HL-60/S4 (cell line): Measurements from ENCODE around the gene SRD5A1.
"Not testable (repeated sequence)": the region's sequence is repeated elsewhere in the genome, so short reads cannot be mapped to it uniquely, and the experiment has no call there.

ENCODE experiments used
- in situ Hi-C: fragments of 300-500 bp; cut with MboI; formaldehyde crosslinking; loops from 2 replicates; pipeline ENCODE4 v1.14.3; 2022; ENCODE audit warnings: low sequenced_read_pairs

Gene SRD5A1

DNA sequence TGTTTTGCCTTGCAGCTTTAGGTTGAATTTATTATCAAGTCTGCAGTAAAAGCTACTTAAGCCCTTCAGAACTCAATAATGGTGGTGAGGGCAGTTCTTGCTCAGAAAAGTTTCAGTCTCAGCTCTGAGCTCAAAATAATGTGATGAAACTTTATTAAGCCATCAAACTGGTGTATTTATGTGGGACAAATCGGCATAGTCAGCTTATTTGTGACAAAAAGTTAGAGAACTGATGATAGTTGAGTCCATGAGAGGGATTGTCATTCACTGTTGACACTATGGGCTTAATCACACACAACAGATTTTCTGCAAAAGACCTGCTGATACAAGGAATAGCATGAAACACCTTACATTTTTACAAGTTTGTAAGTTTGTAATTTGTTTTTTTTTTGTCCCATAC lies 9.4 kb downstream of the SRD5A1 start:
- in situ Hi-C loops = no loop called here

DNA sequence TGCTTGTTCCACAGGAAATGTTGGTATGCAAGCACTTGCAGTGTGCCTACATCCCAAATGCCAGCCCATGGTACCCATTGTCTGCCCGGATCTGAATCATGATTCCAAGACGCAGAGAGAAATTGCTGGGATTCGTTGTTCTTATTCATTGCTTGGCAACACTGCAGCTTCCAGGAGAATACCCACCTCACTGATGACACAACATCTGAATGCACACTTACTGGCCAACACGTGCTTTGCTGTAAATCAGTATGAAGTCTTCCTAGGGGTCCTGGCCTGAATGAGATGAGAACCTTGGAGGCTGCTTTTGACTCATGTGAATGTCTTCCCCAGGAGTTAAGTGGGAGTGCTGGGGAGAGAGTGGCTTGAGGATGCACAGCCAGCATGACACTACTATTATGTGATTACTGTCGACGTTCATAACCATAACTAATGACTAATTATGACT lies 11.6 kb downstream of the SRD5A1 start:
- in situ Hi-C loops = no loop called here

DNA sequence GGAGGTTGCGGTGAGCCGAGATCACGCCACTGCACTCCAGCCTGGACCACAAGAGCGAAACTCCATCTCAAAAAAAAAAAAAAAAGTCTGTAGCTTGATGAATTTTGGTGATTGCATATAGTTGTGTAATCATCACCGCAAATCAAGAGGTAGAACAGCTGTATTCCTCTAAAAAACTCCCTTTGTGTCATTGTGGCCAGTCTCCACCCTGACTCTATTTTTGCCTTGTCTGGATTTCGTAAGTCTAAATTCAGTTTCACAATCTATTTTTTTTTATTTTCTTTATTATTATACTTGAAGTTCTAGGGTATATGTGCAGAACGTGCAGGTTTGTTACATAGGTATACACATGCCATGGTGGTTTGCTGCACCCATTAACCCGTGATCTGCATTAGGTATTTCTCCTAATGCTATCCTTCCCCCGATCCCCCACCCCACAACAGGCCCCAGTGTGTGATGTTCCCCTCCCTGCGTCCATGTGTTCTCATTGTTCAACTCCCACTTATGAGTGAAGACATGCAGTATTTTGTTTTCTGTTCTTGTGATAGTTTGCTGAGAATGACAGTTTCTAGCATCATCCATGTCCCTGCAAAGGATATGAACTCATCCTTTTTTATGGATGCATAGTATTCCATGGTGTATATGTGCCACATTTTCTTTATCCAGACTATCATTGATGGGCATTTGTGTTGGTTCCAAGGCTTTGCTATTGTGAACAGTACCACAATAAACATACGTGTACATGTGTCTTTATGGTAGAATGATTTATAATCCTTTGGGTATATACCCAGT lies 12.5 kb downstream of the SRD5A1 start:
- in situ Hi-C loops = not testable (repeated sequence)

DNA sequence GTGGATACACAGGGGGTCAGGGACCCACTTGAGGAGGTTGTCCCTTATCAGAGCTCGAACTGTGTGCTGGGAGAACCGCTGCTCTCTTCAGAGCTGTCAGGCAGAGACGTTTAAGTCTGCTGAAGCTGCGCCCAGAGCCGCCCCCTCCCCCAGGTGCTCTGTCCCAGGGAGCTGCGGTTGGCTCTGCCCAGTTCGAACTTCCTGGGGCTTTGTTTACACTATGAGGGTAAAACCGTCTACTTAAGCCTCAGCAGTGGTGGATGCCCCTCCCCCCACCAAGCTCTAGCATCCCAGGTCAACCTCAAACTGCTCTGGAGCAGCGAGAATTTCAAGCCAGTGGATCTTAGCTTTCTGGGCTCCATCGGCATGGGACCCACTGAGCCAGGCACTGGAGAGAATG lies 15.9 kb downstream of the SRD5A1 start:
- in situ Hi-C loops = no loop called here

DNA sequence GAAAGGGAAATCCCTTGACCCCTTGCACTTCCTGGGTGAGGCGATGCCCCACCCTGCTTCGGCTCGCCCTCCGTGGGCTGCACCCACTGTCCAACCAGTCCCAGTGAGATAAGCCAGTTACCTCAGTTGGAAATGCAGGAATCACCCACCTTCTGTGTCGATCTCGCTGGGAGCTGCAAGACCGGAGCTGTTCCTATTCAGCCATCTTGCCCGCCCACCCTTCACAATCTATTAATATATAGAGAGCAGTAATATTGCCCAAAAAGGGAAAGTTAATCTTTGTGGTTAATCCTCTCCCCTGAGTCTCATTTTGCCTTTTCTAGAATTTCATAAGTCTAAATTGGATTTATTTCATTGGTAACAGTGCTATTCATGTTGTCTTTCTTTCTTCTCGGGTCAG lies 16.4 kb downstream of the SRD5A1 start:
- in situ Hi-C loops = no loop called here

DNA sequence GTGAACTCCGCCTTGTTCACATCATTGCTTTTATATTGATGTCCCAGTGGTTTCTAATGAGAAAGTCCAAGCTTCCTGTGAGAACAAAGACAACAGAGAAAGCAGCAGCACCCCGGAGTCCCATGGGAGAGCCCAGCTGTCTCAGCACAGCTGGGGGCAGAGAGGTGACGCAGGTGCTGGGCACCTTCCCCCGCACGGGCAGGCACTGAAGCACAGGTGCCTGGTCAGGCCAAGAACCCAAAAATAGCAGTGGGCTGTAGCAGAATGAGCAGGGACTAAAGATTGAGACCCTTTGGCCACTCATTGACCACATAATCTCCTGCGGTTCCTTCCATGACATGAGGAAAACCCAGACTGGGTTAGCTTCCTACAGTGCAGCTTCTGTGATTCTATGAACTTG lies 18.8 kb downstream of the SRD5A1 start:
- in situ Hi-C loops = no loop called here

DNA sequence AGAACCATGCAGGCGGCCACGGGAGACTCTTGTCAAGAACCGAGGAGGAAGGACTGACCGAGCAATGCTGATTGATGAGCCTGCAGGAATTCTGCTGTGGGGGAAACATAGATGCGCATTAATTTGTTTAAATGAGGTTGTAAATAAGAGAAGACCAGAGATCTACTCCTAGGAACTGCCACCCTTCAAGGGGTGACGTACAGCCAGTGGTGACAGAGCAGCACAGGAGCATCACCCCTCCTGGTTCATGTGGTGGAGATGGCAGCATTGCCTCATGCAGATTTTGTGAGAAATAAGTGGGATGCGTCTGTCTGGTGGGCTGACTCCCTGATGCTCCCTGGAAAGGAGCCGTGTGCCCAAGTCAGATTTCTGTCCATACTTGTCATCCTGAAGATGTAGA lies 22.2 kb downstream of the SRD5A1 start:
- in situ Hi-C loops = no loop called here

DNA sequence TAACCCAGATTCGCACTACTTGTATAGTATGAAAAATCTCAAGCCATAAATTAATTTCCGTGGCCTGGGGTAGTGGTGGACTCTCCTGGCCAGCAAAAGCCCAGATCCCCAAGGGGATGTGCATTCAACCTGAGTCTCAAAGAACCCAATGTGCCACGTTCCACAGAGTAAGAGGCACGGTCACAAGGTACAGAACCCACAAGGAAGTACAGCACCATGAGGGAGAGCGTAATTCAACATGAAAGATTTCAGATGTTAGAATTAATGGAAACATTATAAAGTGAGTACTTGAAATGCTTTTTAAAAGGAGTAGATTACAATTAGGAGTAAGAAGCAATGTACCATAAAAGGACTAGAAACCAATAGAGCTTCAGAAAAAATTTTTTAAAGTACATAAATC lies 23.4 kb downstream of the SRD5A1 start:
- in situ Hi-C loops = no loop called here

DNA sequence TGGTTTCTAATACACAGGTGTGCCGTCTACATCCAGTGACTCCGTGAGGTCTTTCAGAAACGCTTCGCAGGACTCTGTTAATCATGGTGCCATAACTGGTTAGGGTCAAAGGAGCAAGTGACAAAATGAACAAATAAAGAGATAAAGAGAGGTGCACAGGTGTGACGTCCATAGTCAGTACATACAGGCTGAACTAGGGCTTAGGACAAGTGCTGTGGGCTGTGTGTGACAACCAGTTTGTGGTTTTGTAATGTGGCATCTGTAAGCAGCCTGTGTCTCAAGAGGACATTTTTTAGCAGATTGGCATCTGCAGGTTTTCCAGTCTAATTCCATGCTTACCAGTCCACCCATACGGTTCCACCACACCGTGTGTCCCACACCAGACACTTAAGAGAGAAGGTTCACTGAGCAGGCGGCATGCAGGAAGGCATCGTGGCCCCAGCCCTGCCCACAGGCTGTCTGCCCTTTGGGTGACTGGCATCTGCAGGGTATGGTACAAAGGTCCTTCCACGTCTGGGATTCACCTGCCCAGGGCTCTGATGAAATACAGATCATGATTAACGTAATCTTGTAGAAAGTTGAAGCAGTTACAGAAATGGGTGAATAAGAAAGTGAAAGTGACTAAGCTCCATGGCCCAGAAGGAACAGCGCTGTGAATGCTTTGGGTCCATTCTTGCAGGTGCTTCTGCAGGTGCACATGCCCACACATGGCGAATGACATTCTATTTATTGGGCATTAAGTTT lies 26.9 kb downstream of the SRD5A1 start:
- in situ Hi-C loops = no loop called here

DNA sequence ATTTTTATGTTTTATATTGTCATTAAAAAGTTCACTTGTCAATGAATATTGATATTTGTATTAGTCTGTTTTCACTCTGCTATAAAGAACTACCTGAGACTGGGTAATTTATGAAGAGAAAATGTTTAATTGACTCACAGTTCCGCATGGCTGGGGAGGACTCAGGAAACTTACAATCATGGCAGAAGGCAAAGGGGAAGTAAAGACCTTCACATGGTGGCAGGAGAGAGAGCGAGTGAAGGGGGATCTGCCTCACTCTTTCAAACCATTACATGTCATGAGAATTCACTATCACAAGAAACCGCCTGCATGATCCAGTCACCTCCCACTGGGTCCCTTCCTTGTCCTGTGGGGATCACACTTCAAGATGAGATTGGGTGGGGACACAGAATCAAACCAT lies 27.4 kb downstream of the SRD5A1 start:
- in situ Hi-C loops = no loop called here

DNA sequence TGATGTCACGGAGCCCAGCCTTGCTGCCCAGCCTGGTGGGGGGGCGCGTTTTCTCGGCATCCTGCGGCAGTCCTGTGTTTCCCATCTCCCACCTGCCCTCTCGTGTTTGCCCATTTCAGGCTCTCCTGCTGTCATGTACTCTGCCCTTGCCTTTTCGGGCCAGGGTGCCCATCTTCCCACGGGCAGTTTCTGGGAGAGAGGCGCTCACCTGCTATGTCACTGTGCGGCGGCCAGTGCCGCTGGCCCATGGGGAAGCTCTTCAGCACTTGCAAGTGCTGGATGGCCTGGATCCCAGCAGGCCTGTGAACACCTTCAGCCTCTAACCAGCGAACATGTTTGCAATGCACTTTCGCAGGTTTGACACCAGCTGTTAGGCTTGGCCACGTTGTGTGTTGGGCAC lies 33.5 kb downstream of the SRD5A1 start:
- in situ Hi-C loops = no loop called here

DNA sequence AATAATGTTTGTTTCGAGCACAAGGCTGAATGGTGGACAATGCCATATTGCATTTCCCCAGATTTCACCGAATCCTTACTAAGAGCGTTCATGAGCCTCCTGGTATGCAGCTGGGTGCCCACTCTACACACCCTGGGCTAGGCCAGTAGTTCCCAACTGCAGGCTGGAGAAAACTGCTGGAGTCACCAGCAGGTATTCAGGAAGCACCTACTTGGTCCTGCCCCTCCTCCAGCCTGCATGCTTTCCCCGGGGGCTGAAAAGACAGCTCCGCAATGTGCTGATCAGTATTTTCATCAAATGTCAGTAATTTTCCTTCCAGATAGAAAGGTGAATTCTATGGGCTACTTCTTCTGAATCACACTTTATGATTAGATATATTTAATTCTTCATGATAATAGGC lies 34.4 kb downstream of the SRD5A1 start:
- in situ Hi-C loops = no loop called here

DNA sequence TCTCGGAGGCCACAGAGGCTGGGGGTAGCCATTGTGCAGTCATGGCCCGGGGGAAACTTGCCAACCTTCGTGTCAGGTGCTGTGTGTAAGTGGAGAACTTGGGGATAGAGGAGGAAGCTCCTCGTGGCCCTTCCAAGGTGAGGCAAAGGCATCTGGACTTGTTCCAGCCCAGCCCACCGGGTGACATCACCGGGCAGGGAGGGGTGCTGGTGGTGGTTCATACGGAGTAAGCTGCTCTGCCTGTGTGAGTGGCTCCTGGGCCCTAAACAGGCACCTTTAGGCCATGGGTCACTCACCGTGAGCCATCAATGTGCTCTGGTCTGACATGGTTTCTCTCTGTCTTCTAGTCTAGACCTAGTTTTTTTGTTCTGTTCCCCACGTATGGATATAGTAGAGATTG lies 35.5 kb downstream of the SRD5A1 start:
- in situ Hi-C loops = not testable (repeated sequence)

DNA sequence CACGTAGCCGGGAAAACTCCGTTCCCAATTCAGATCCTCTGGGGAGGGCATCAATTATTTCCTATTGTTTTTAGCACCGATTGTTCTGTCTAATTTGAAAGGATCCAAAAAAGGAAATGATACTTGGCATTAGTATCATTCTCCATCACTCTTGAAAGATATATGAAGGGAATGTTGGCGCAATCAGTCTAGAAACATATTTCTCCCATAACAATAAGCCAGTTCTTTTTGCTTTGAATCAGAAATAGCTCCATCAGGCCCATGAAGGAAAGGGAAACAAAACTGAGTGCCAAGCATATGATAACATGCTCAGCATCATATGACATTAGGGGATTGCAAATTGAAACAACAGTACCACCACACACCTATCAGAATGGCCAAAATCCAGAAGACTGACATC lies 39.8 kb downstream of the SRD5A1 start:
- in situ Hi-C loops = no loop called here

DNA sequence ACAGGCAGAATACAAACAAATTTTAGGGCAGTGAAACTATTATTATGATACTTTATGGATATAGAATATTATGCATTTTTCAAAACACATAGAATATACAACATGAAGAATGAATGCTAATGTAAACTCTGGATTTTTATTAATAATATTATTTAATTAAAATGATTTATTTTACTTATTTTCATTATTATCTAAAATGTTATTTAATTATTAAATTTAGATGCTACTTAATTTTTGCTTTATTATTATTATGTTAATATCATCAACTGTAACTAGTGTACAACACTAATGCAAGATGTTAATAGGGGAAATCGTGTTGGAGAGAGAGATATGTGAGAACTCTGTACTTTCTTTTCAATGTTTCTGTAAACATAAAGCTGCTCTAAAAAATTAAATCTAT lies 40.7 kb downstream of the SRD5A1 start:
- in situ Hi-C loops = no loop called here

DNA sequence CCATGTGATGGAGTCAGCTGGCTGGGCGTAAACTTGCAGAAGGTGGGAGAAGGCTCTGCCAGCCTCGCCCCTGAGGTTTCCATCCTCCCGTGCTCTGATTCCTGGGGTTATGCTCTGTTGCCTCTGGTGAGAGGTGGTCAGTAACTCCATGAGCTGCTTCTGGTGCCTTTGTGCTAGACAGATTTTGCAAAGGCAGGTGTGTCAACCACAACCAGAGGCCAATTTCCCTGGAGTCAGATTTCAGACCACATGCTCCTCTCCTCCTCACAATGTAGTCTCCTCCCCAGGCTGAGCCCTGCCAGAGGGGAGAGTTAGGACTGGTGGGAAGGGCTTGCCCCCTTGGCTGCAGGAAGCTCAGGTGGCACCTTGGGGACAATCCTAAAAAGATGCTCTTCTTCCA lies 41.2 kb downstream of the SRD5A1 start:
- in situ Hi-C loops = no loop called here

DNA sequence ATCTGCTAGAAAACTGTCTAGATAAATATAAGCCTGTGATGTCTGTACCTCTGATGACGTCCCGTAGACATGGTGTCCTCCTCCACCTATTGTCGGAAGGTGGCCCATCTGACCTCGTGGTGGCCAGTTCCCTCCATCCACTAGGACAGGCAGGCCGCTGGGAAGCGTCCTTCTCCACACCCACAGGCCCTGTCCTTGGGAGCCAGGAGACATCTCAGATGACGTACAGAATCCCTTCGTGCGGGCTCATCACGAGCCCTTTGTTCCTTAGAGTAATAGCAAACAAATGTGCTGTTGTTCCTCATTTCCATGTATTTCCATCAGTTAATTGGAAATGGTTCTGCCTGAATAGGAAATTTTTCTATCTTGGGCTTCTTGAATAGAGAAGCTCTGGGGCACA lies 41.6 kb downstream of the SRD5A1 start:
- in situ Hi-C loops = no loop called here

DNA sequence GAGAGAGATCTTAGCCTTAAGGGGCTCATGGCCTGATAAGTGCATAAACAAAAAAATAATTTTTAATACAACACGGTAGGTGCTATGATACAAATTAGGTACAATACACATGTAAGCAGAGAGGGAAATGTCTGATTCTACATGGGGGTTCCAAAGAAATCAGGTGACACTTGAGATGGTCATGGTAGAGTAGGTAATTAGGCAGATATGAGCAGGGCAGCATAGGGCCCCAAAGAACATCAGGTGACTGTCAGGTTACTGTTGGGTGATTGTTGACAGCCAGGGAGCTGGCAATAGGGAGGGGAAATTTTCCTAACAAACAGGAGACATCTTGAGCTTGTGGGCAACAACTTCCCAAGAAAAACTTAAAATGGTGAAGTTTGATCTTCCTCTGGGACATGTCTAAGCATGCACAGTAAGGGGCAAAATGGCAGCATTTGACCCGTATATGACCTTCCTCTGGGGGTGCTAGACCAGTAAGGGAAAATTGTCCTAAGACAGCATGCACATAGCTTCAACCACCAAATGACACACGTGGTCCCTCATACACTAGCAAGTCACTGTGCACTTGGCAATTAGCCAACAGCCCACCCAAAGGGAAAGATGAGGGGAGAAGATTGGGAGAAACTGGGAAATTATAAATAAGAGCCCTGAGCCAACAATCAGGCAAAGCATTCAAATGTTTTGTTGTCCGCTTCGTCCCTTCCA lies 42.7 kb downstream of the SRD5A1 start:
- in situ Hi-C loops = no loop called here

DNA sequence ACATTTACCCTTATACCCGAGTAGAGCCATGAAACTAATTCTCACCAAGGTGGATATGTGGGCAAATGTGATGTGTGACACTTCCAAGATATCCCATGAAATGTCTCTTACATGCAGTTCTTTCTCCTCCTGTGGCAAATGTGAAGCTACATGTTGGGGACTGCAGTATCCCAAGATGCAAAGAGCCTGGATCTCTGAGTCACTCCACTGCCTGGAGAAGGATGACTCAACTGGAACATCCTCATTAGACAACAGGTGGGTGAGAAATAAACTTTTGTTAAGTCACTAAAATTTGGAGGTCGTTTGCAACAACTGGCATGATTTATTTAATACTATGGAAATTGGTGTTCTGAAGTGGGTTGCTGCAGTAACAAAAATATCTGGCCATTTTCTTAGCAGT lies 43.5 kb downstream of the SRD5A1 start:
- in situ Hi-C loops = no loop called here

DNA sequence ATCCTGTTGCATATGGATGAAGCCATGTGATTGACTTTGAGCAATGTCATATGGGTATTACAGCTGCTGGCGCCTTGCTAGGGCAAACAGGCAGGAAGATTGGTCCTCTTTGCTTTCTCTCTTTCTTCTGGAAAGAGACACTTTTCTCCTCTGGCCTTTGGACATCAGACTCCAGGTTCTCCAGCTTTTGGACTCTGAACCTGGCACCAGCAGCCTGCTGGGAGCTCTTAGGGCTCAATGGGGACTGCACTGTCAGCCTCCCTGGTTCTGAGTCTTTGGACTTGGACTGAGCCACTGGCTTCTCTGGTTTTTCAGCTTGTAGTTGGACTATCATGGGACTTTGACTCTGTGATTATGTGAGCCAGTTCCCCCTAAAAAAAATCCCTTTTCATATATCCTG lies 45.1 kb downstream of the SRD5A1 start:
- in situ Hi-C loops = no loop called here

DNA sequence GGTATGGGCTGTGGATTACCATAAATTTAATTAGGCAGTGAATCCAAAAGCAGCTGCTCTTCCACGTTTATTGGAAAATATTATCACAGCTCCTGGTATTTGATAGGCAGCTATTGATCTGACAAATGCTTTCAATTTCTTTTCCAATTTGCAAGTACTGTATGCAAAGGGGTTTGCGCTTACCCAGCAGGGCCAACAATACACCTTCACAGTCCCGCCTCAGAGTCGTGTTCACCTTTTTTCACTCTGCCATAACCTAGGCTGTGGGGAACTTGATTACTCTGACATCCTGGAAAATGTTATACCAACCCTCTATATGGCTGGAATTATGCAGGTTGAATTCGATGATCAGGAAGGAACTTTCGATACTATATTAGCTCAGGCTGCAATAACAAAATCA lies 47.7 kb downstream of the SRD5A1 start:
- in situ Hi-C loops = no loop called here

DNA sequence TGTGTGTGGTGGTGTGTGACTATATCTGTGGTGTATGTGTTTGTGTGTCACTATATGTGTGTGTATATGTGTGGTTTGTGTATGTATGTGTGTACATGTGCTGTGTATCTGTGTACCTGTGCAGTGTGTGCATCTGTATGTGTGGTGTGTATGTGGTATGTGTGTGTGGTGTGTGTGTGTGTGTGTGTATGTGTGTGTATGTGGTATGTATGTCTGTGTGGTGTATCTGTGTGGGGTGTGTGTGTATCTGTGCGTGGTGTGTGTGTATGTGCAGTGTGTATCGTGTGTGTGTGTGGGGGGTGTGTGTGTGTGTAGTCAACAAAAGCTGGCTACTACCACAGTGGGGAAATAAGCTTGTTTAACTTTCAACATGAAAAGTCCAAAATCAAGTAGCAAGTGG lies 48.4 kb downstream of the SRD5A1 start:
- in situ Hi-C loops = no loop called here
